IMR-90 (cell line): ENCODE measurements around the gene ENDOG. TPM values are rescaled to one million over a fixed set of nuclear protein-coding genes. Genes with fewer than 3 reads are reported as not detected.

Source experiments
- ATAC-seq: fragments of 200-7000 bp; cut with Tn5 transposase; 2 replicates; pipeline ENCODE4 v1.9.1; 2020; ENCODE audit warnings: low read depth, mild to moderate bottlenecking, moderate library complexity
- Bru-seq: library from RNA; stranded (reverse); fragments of 400-500 nt; gene quantifications from one replicate; lab custom pipeline; 2021; lab: Mats Ljungman, UMichigan
- BruChase-seq, 2 experiments: library from RNA; stranded (reverse); fragments of 400-500 nt; gene quantifications; one replicate each; lab custom pipeline; 2021; lab: Mats Ljungman, UMichigan
- BruUV-seq: library from RNA; stranded (reverse); fragments of 400-500 nt; replicated peaks from 2 replicates; lab custom pipeline; 2021; lab: Mats Ljungman, UMichigan
- CTCF ChIA-PET: fragments of 300-600 bp; formaldehyde crosslinking; extraction: SDS; loops from one replicate; lab custom pipeline; 2021; ENCODE audit warnings: antibody characterized with exemption; lab: Yijun Ruan, JAX
- POLR2A ChIA-PET: fragments of 300-600 bp; sonication (Branson Sonifier 250); formaldehyde crosslinking; loops from one replicate; lab custom pipeline; 2022; ENCODE audit warnings: antibody characterized with exemption; ENCODE audit not compliant: unreplicated experiment; lab: Charles Lee
- DNase-seq: peaks from one replicate; pipeline ENCODE4 v3.0.0; 2013
- H2AFZ ChIP-seq: replicated peaks from 2 replicates; pipeline ENCODE3; 2013; ENCODE audit warnings: low read length, mild to moderate bottlenecking; ENCODE audit not compliant: poor library complexity
- H2AK5ac ChIP-seq: 2 replicates; pipeline ENCODE4 v1.6.1; 2013; ENCODE audit warnings: low read depth, low read length, inconsistent platforms
- H2AK9ac ChIP-seq: replicated peaks from 2 replicates; pipeline ENCODE3; 2013; ENCODE audit warnings: mild to moderate bottlenecking, low read depth, low read length, moderate library complexity; ENCODE audit not compliant: poor library complexity
- H2BK120ac ChIP-seq: 2 replicates; pipeline ENCODE4 v1.6.1; 2013; ENCODE audit warnings: low read depth, low read length, inconsistent platforms
- H2BK15ac ChIP-seq: 3 replicates; pipeline ENCODE4 v1.6.1; 2013; ENCODE audit warnings: low read depth, low read length, inconsistent platforms
- H2BK20ac ChIP-seq: 2 replicates; pipeline ENCODE4 v1.6.1; 2013; ENCODE audit warnings: low read depth, mild to moderate bottlenecking, inconsistent platforms, low read length, moderate library complexity
- H2BK5ac ChIP-seq: 2 replicates; pipeline ENCODE4 v1.6.1; 2013; ENCODE audit warnings: mild to moderate bottlenecking, low read depth, low read length, inconsistent platforms; ENCODE audit not compliant: poor library complexity, severe bottlenecking
- H3K14ac ChIP-seq: replicated peaks from 2 replicates; pipeline ENCODE4 v1.6.1; 2013; ENCODE audit warnings: low read depth, low read length, inconsistent platforms
- H3K18ac ChIP-seq: 2 replicates; pipeline ENCODE4 v1.6.1; 2013; ENCODE audit warnings: low read depth, low read length, control low read depth
- H3K23ac ChIP-seq: 2 replicates; pipeline ENCODE4 v1.6.1; 2013; ENCODE audit warnings: low read depth, low read length, inconsistent platforms
- H3K27ac ChIP-seq: 2 replicates; pipeline ENCODE4 v1.5.1; 2013; ENCODE audit warnings: mild to moderate bottlenecking, control low read depth, low read length; ENCODE audit not compliant: insufficient read depth
- H3K27me3 ChIP-seq: 2 replicates; pipeline ENCODE4 v1.6.1; 2013; ENCODE audit warnings: low read length; ENCODE audit not compliant: control insufficient read depth, insufficient read depth
- H3K36me3 ChIP-seq: 2 replicates; pipeline ENCODE4 v1.6.1; 2013; ENCODE audit warnings: low read length, mixed read lengths; ENCODE audit not compliant: control insufficient read depth, insufficient read depth
- H3K4ac ChIP-seq: 2 replicates; pipeline ENCODE4 v1.6.1; 2013; ENCODE audit warnings: low read depth, low read length, inconsistent platforms
- H3K4me1 ChIP-seq: 2 replicates; pipeline ENCODE4 v1.6.1; 2013; ENCODE audit warnings: low read length, mixed read lengths; ENCODE audit not compliant: control insufficient read depth, insufficient read depth
- H3K4me2 ChIP-seq: 2 replicates; pipeline ENCODE4 v1.6.1; 2013; ENCODE audit warnings: low read depth, mild to moderate bottlenecking, control low read depth, low read length, moderate library complexity
- H3K4me3 ChIP-seq: 2 replicates; pipeline ENCODE4 v1.5.1; 2013; ENCODE audit warnings: low read depth, mild to moderate bottlenecking, control low read depth, low read length, moderate library complexity; ENCODE audit not compliant: insufficient read depth
- H3K56ac ChIP-seq: 2 replicates; pipeline ENCODE4 v1.6.1; 2013; ENCODE audit warnings: low read length, inconsistent platforms; ENCODE audit not compliant: insufficient read depth; ENCODE audit errors: extremely low read depth
- H3K79me1 ChIP-seq, 2 experiments: 2 replicates each; pipeline ENCODE4 v1.6.1; 2013; ENCODE audit warnings: low read length in 2 of 2, inconsistent platforms in 1 of 2, low read depth in 1 of 2
- H3K9ac ChIP-seq: 2 replicates; pipeline ENCODE4 v1.6.1; 2013; ENCODE audit warnings: low read depth, low read length, control low read depth
- H3K9me1 ChIP-seq: 2 replicates; pipeline ENCODE4 v1.6.1; 2013; ENCODE audit warnings: low read length, inconsistent platforms; ENCODE audit not compliant: insufficient read depth
- H3K9me3 ChIP-seq: 2 replicates; pipeline ENCODE4 v1.6.1; 2013; ENCODE audit warnings: low read length; ENCODE audit not compliant: control insufficient read depth, insufficient read depth
- H4K20me1 ChIP-seq: 2 replicates; pipeline ENCODE4 v1.6.1; 2013; ENCODE audit warnings: low read length, inconsistent platforms; ENCODE audit not compliant: insufficient read depth
- H4K5ac ChIP-seq: 2 replicates; pipeline ENCODE4 v1.6.1; 2013; ENCODE audit warnings: mild to moderate bottlenecking, low read depth, low read length, control low read depth
- H4K8ac ChIP-seq, 2 experiments: 2 replicates each; pipeline ENCODE4 v1.6.1; 2013; ENCODE audit warnings: low read depth in 2 of 2, low read length in 2 of 2, control low read depth in 1 of 2, inconsistent platforms in 1 of 2
- H4K91ac ChIP-seq: 2 replicates; pipeline ENCODE4 v1.6.1; 2013; ENCODE audit warnings: low read depth, low read length, inconsistent platforms; ENCODE audit not compliant: insufficient read depth
- BHLHE40 ChIP-seq: fragments of 150-350 bp; IDR thresholded peaks from 2 replicates; pipeline ENCODE4 v1.6.1; 2016; ENCODE audit warnings: mild to moderate bottlenecking, low read depth, low read length
- CEBPB ChIP-seq: IDR thresholded peaks from 2 replicates; pipeline ENCODE4 v1.6.1; 2012; ENCODE audit warnings: low read depth, low read length, improper control_type of control experiment
- CHD1 ChIP-seq: IDR thresholded peaks from 2 replicates; pipeline ENCODE4 v1.6.1; 2012; ENCODE audit warnings: low read depth, low read length, improper control_type of control experiment
- CTCF ChIP-seq: conservative IDR thresholded peaks from 2 replicates; pipeline ENCODE4 v1.5.1; 2012; ENCODE audit warnings: mild to moderate bottlenecking, low read depth, low read length, improper control_type of control experiment
- FOS ChIP-seq: fragments of 150-350 bp; IDR thresholded peaks from 2 replicates; pipeline ENCODE4 v1.6.1; 2016; ENCODE audit warnings: low read depth, low read length
- MAFK ChIP-seq: IDR thresholded peaks from 2 replicates; pipeline ENCODE4 v1.6.1; 2012; ENCODE audit warnings: low read depth, low read length, improper control_type of control experiment
- MAZ ChIP-seq: IDR thresholded peaks from 2 replicates; pipeline ENCODE4 v1.6.1; 2012; ENCODE audit warnings: low read depth, mild to moderate bottlenecking, low read length, improper control_type of control experiment, moderate library complexity, borderline replicate concordance
- MXI1 ChIP-seq: IDR thresholded peaks from 2 replicates; pipeline ENCODE4 v1.6.1; 2012; ENCODE audit warnings: low read depth, mild to moderate bottlenecking, low read length, moderate library complexity, borderline replicate concordance
- NFE2L2 ChIP-seq: fragments of 150-350 bp; IDR thresholded peaks from 2 replicates; pipeline ENCODE4 v1.6.1; 2016; ENCODE audit warnings: low read depth, mild to moderate bottlenecking, low read length
- POLR2A ChIP-seq: IDR thresholded peaks from 2 replicates; pipeline ENCODE4 v1.6.1; 2012; ENCODE audit warnings: mild to moderate bottlenecking, low read depth, low read length
- RAD21 ChIP-seq: IDR thresholded peaks from 2 replicates; pipeline ENCODE4 v1.6.1; 2012; ENCODE audit warnings: low read length, improper control_type of control experiment
- RCOR1 ChIP-seq: IDR thresholded peaks from 2 replicates; pipeline ENCODE4 v1.6.1; 2012; ENCODE audit warnings: mild to moderate bottlenecking, low read length, improper control_type of control experiment; ENCODE audit not compliant: insufficient replicate concordance
- RFX5 ChIP-seq: IDR thresholded peaks from 2 replicates; pipeline ENCODE4 v1.8.0; 2012; ENCODE audit warnings: low read depth, mild to moderate bottlenecking, low read length, moderate library complexity
- SMC3 ChIP-seq: fragments of 150-350 bp; IDR thresholded peaks from 2 replicates; pipeline ENCODE4 v1.6.1; 2016; ENCODE audit warnings: low read depth, mild to moderate bottlenecking, antibody characterized with exemption, low read length, moderate library complexity
- WGBS, 2 experiments: methylation state at CpG; one replicate each; pipeline versions ENCODE4 v1.1.5 to v1.1.7; 2013; ENCODE audit warnings: missing lambda C conversion rate in 2 of 2; ENCODE audit not compliant: insufficient read length in 1 of 2; ENCODE audit errors: extremely low coverage in 2 of 2; 5-methylcytosine and 5-hydroxymethylcytosine counted together
- dilution Hi-C: fragments of 300-500 bp; cut with HindIII; formaldehyde crosslinking; loops from one replicate; pipeline ENCODE4 v1.14.3; 2018; ENCODE audit warnings: low sequenced_read_pairs; ENCODE audit not compliant: unreplicated experiment
- in situ Hi-C: fragments of 300-500 bp; cut with MboI; formaldehyde crosslinking; loops from 3 replicates; pipeline ENCODE4 v1.14.3; 2019; ENCODE audit warnings: low sequenced_read_pairs, inconsistent platforms, mixed read lengths
- intact Hi-C: fragments of 100-400 bp; cut with micrococcal nuclease; formaldehyde crosslinking; loops from 2 replicates; pipeline ENCODE4 v1.10.0; 2022
- long read RNA-seq: library from polyadenylated mRNA; unstranded; transcript quantifications from one replicate; pipeline ENCODE4 v2.0.0, GENCODE V29; 2021; ENCODE audit not compliant: unreplicated experiment
- polyA plus RNA-seq, 3 experiments: library from polyadenylated mRNA; depleted of rRNA; stranded (reverse); fragments of >200 nt; gene quantifications; 2 replicates each; pipeline ENCODE4 v1.2.3, GENCODE V29; 2012; ENCODE audit warnings: low replicate concordance in 1 of 3
- total RNA-seq: library from RNA; depleted of rRNA; stranded (reverse); fragments of >200 nt; gene quantifications from 2 replicates; pipeline ENCODE4 v1.2.3, GENCODE V29; 2012; rRNA removed

Gene ENDOG
- total RNA-seq: 9.9 and 11.7 TPM in 2 replicates
- polyA plus RNA-seq (2012; rRNA removed): 16.2 and 27.2 TPM in 2 replicates
- 19.0 and 32.4 TPM in 2 replicates for polyA plus RNA-seq (2012; cell fraction: cytosol; rRNA removed)
- 10.9 and 26.5 TPM in 2 replicates for polyA plus RNA-seq (2012; cell fraction: nucleus; rRNA removed; ENCODE audit: low replicate concordance)
- percentile 35 among the genes with signal in this experiment for Bru-seq, nascent RNA
- BruChase-seq, experiment 1, labeled RNA remaining after a 6-hour chase: percentile 41 among the genes with signal in this experiment
- BruChase-seq, experiment 2, labeled RNA remaining after a 2-hour chase: percentile 40 among the genes with signal in this experiment
- long read RNA-seq, transcript ENDOG-201 (3 exons, 1,172 nt): major isoform, 26 of 28 reads
- long read RNA-seq, partial matches to known transcripts: 0 of 28 reads
- long read RNA-seq, other reads (novel, unspliced or antisense): 2 of 28 reads

GRCh38 chr9:128818099-128818838, at the start of gene ENDOG:
Gene ENDOG (plus strand): TSS chr9:128818500. CDS start chr9:128818685, 185 bp downstream.
- peak; percentile 97 for ATAC-seq
- intact Hi-C loops (no loop called here), in situ Hi-C loops (no loop called here)
- TF ChIP-seq CTCF (peak; percentile 99), MXI1 (peak; percentile 26; the same call in 1 of the 2 replicates), RCOR1 (no peak), SMC3 (peak; percentile 59), POLR2A (peak; percentile 85), NFE2L2 (no peak), CEBPB (no peak), RFX5 (no peak), BHLHE40 (peak; percentile 10; the same call in 1 of the 2 replicates), MAFK (no peak), RAD21 (peak; percentile 53), CHD1 (no peak), FOS (no peak), MAZ (peak; percentile 46; the same call in 1 of the 2 replicates)

More at GRCh38 chr9:128818099-128818838, at the start of gene ENDOG:
- Histone ChIP-seq H2BK20ac (no peak within 1 kb of the TSS), H3K14ac (0 out of 2 replicates have a peak within 1 kb of the TSS, but pooled peaks have one; percentile 59), H2BK15ac (no peak within 1 kb of the TSS), H3K9me1 (peaks cover 9% of the 10 kb centered on the region; the same call in 1 of the 2 replicates), H3K36me3 (peaks cover 12% of the 10 kb centered on the region), H3K18ac (peak within 1 kb of the TSS; percentile 63; the same call in 1 of the 2 replicates), H3K27me3 (no peaks in the 10 kb centered on the region), H2AK9ac (peak within 1 kb of the TSS; percentile 83), H3K9ac (peak within 1 kb of the TSS; percentile 60), H4K91ac (no peak within 1 kb of the TSS; the same call in 1 of the 2 replicates), H3K4me3 (peak within 1 kb of the TSS; percentile 59), H3K27ac (peak within 1 kb of the TSS; percentile 58), H3K56ac (no peak within 1 kb of the TSS), H3K79me1 (peaks cover 0 to 15% of the 10 kb centered on the region in 2 experiments; a peak in 3 of 4 replicates), H3K4me2 (peak within 1 kb of the TSS; percentile 93), H4K5ac (peak within 1 kb of the TSS; percentile 94), H2AK5ac (peak within 1 kb of the TSS; percentile 83), H3K4ac (peak within 1 kb of the TSS; percentile 47; the same call in 1 of the 2 replicates), H2BK120ac (no peak within 1 kb of the TSS), H4K8ac (peak within 1 kb of the TSS in 1 of 2 experiments; percentile 97; a peak in 2 of 4 replicates), H3K9me3 (no peaks in the 10 kb centered on the region), H2BK5ac (peak within 1 kb of the TSS; percentile 59), H3K23ac (peak within 1 kb of the TSS; percentile 70), H4K20me1 (peaks cover 14% of the 10 kb centered on the region), H2AFZ (peak within 1 kb of the TSS; percentile 94), H3K4me1 (peaks cover 4% of the 10 kb centered on the region; the same call in 1 of the 2 replicates)
- ChIA-PET POLR2A (interaction anchor here (0.7 kb wide), 1 partner anchor 27 kb away, joined by 16 read pairs; no protein-coding TSS in a partner anchor), CTCF (interaction anchor here (0.6 to 2.1 kb wide), 14 partner anchors 9 to 183 kb away, joined by 3 to 11 read pairs (median 3); partner anchors contain the start of gene SPOUT1)
- WGBS, 2 experiments: 1% methylated on average over 46 of the region's 70 CpGs; no CpG with 5 or more reads in 1 of the 2 experiments
- BruUV-seq: no TSS peak
- dilution Hi-C loops: no loop called here
- DNase-seq: peak; percentile 93
